HepG2 (cell line): Measurements from ENCODE around the gene IGFL2. TPM values are rescaled to one million over a fixed set of nuclear protein-coding genes. Genes with fewer than 3 reads are reported as not detected.

Experiments
- ATAC-seq: fragments of 200-7000 bp; cut with Tn5 transposase; 3 replicates; pipeline ENCODE4 v1.9.1; 2020; ENCODE audit warnings: mild to moderate bottlenecking, moderate library complexity
- BruUV-seq: library from RNA; stranded (reverse); fragments of 400-500 nt; replicated peaks from 2 replicates; lab custom pipeline; 2021; lab: Mats Ljungman, UMichigan
- CTCF ChIA-PET: fragments of 300-600 bp; formaldehyde crosslinking; extraction: SDS; loops from one replicate; lab custom pipeline; 2021; ENCODE audit warnings: low total read pairs, inconsistent platforms, low intra/inter-chr PET ratio; lab: Yijun Ruan, JAX
- POLR2A ChIA-PET: fragments of 350-600 bp; sonication (Branson Sonifier 250); formaldehyde crosslinking; loops from one replicate; lab custom pipeline; 2020; ENCODE audit warnings: antibody characterized with exemption, inconsistent platforms; lab: Yijun Ruan, JAX
- DNase-seq: peaks from one replicate; pipeline ENCODE4 v3.0.0-alpha.2; 2015; ENCODE audit warnings: low spot score
- FAIRE-seq: peaks from 3 replicates; lab custom pipeline; 2011; peaks lifted over from hg19 to GRCh38; lab: Jason Lieb, UNC
- H2AFZ ChIP-seq: one replicate; pipeline ENCODE4 v1.6.1; 2011; ENCODE audit warnings: low read length, inconsistent platforms
- H3K27ac ChIP-seq: fragments of 300-600 bp; 3 replicates; pipeline ENCODE4 v1.8.0; 2011; ENCODE audit warnings: mixed run types, mild to moderate bottlenecking, mixed read lengths, low read length, inconsistent platforms; ENCODE audit not compliant: insufficient read depth; ENCODE audit errors: extremely low read length
- H3K27me3 ChIP-seq, 2 experiments: fragments of 200-600 bp in 1 of 2; 2 replicates in 1 of 2; 3 replicates in 1 of 2; pipeline versions ENCODE4 v1.6.0 to v1.8.0; 2011; ENCODE audit warnings: low read length in 2 of 2, mild to moderate bottlenecking in 2 of 2, moderate library complexity in 2 of 2, inconsistent platforms in 1 of 2; ENCODE audit not compliant: insufficient read depth in 2 of 2, control insufficient read depth in 1 of 2
- H3K36me3 ChIP-seq, 2 experiments: fragments of 200-600 bp in 1 of 2; replicated peaks in 1 of 2; 2 replicates in 1 of 2; 3 replicates in 1 of 2; pipeline versions ENCODE4 v1.5.1 to v1.8.0; 2011; ENCODE audit warnings: low read length in 2 of 2, inconsistent platforms in 1 of 2; ENCODE audit not compliant: insufficient read depth in 2 of 2, control insufficient read depth in 1 of 2
- H3K4me1 ChIP-seq: 2 replicates; pipeline ENCODE4 v1.5.1; 2012; ENCODE audit warnings: low read length, inconsistent platforms; ENCODE audit not compliant: insufficient read depth
- H3K4me2 ChIP-seq: 2 replicates; pipeline ENCODE4 v1.6.0; 2011; ENCODE audit warnings: low read depth, low read length, inconsistent platforms
- H3K4me3 ChIP-seq, 3 experiments: fragments of 200-600 bp in 1 of 3; sonication (generic), shearing (Covaris generic) in 1 of 3; replicated peaks in 1 of 3; 2 replicates each; pipeline ENCODE4 v1.5.1; 2011 to 2016; ENCODE audit warnings: low read length in 3 of 3, inconsistent platforms in 2 of 3, low read depth in 2 of 3, mild to moderate bottlenecking in 2 of 3, control low read depth in 1 of 3, mixed read lengths in 1 of 3; ENCODE audit not compliant: insufficient read depth in 1 of 3
- H3K79me2 ChIP-seq: one replicate; pipeline ENCODE4 v1.6.1; 2011; ENCODE audit warnings: low read length, inconsistent platforms; ENCODE audit not compliant: insufficient read depth
- H3K9ac ChIP-seq: 2 replicates; pipeline ENCODE4 v1.6.0; 2011; ENCODE audit warnings: mild to moderate bottlenecking, low read depth, low read length, inconsistent platforms; ENCODE audit not compliant: insufficient read depth
- H3K9me3 ChIP-seq: 2 replicates; pipeline ENCODE4 v1.5.1; 2012; ENCODE audit warnings: mild to moderate bottlenecking, low read length
- H4K20me1 ChIP-seq: 2 replicates; pipeline ENCODE4 v1.6.0; 2011; ENCODE audit warnings: inconsistent platforms, mild to moderate bottlenecking, low read length, moderate library complexity; ENCODE audit not compliant: insufficient read depth
- CBX1 ChIP-seq: IDR thresholded peaks from one replicate; pipeline ENCODE4 v1.6.1; 2016; ENCODE audit warnings: antibody characterized with exemption, low read depth
- CBX5 ChIP-seq: sonication (generic); formaldehyde crosslinking; IDR thresholded peaks from 2 replicates; pipeline ENCODE4 v1.4.0; 2020; ENCODE audit warnings: missing genetic modification reagents, borderline replicate concordance
- GTF3A ChIP-seq: sonication (generic); formaldehyde crosslinking; conservative IDR thresholded peaks from 2 replicates; pipeline ENCODE4 v1.4.0; 2020; ENCODE audit warnings: mild to moderate bottlenecking, missing genetic modification reagents
- HMGXB4 ChIP-seq, 2 experiments: sonication (generic) in 1 of 2; formaldehyde crosslinking in 1 of 2; IDR thresholded peaks; 2 replicates each; pipeline versions ENCODE4 v1.4.0 to v1.6.1; 2018 to 2020; ENCODE audit warnings: missing genetic modification reagents in 2 of 2, borderline replicate concordance in 1 of 2, low read depth in 1 of 2, mild to moderate bottlenecking in 1 of 2, missing biosample characterization in 1 of 2
- MIER2 ChIP-seq: IDR thresholded peaks from 2 replicates; pipeline ENCODE4 v1.6.1; 2016; ENCODE audit warnings: missing biosample characterization, missing genetic modification reagents
- MTF1 ChIP-seq: sonication (generic); formaldehyde crosslinking; IDR thresholded peaks from 2 replicates; pipeline ENCODE4 v1.5.0; 2020; ENCODE audit warnings: missing genetic modification reagents
- NFKBIZ ChIP-seq: IDR thresholded peaks from 2 replicates; pipeline ENCODE4 v1.6.1; 2018; ENCODE audit warnings: missing genetic modification reagents, missing compliant biosample characterization
- POGK ChIP-seq: sonication (generic); formaldehyde crosslinking; conservative IDR thresholded peaks from 2 replicates; pipeline ENCODE4 v1.8.0; 2022; ENCODE audit warnings: mild to moderate bottlenecking, moderate library complexity, missing genetic modification reagents
- RELA ChIP-seq: sonication (generic); formaldehyde crosslinking; IDR thresholded peaks from 2 replicates; pipeline ENCODE4 v1.4.0; 2020; ENCODE audit warnings: missing genetic modification reagents
- STAT5B ChIP-seq: sonication (generic); formaldehyde crosslinking; IDR thresholded peaks from 2 replicates; pipeline ENCODE4 v1.4.0; 2020; ENCODE audit warnings: missing genetic modification reagents
- TRIM22 ChIP-seq: fragments of 450-650 bp; IDR thresholded peaks from 2 replicates; pipeline ENCODE4 v1.6.1; 2017
- ZNF749 ChIP-seq: sonication (generic); formaldehyde crosslinking; IDR thresholded peaks from 2 replicates; pipeline ENCODE4 v1.8.0; 2022; ENCODE audit warnings: mild to moderate bottlenecking, missing genetic modification reagents, moderate library complexity, borderline replicate concordance
- ZNF773 ChIP-seq: sonication (generic); formaldehyde crosslinking; IDR thresholded peaks from 2 replicates; pipeline ENCODE4 v1.4.0; 2020; ENCODE audit warnings: missing genetic modification reagents, borderline replicate concordance
- WGBS: methylation state at CpG from one replicate; pipeline ENCODE4 v1.1.6; 2017; ENCODE audit warnings: low lambda C conversion rate; 5-methylcytosine and 5-hydroxymethylcytosine counted together
- in situ Hi-C: cut with HindIII; loops from 2 replicates; pipeline ENCODE4 v1.10.0; 2017; ENCODE audit warnings: low pct_unique_long_range_greater_than_20kb; ENCODE audit not compliant: extremely low pct_ligation_motif_present
- intact Hi-C: fragments of 100-400 bp; cut with micrococcal nuclease; formaldehyde crosslinking; loops from one replicate; pipeline ENCODE4 v1.10.0; 2022; ENCODE audit not compliant: unreplicated experiment
- polyA plus RNA-seq, 8 experiments: library from polyadenylated mRNA; depleted of rRNA in 3 of 8; stranded (reverse) in 7 of 8; unstranded in 1 of 8; fragments of >200 nt; fragmentation: Illumina TruSeq in 4 of 8; extraction: Trizol in 4 of 8; gene quantifications; 2 replicates each; pipeline versions ENCODE4 v1.2.1 to v1.2.3, GENCODE V29; 2011 to 2016; ENCODE audit warnings: low read depth in 4 of 8, missing spikeins in 1 of 8, mixed read lengths in 1 of 8; ENCODE audit not compliant: insufficient read depth in 1 of 8
- total RNA-seq, 5 experiments: library from RNA; depleted of rRNA; stranded (reverse); fragments of >200 nt; fragmentation: Illumina TruSeq; extraction: Trizol; gene quantifications; 2 replicates each; pipeline ENCODE4 v1.2.3, GENCODE V29; 2016; ENCODE audit warnings: low read depth in 1 of 5

Gene IGFL2
- total and polyA plus RNA-seq, 2 of the 13 experiments (the other 11 are each of a cell fraction or from before 2014, with no cell fraction given), result not detected

DNA sequence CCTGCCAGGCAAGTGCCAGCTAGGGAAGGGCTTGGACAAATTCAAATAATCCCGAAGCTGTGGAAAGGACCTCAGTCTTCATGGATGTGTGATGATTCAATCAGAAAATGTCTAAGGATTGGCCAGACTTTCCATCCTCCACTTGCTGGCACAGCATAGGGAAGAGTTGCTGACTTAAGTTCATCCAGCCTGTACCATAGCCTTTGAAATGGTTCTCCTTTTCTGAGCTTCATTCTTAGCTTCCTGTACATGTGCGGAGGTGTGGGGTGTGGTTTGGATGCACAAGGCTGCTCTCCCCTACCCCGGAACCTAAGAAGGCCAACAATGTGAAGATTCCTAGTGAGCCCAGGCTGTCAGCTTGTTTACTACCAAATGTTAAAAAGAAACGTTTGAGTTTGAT lies 22.6 kb upstream of the IGFL2 start (continued):
- TF ChIP-seq MIER2 (CRISPR knock-in tag) (no peak), NFKBIZ (CRISPR knock-in tag) (no peak), HMGXB4 (CRISPR knock-in tag; IDR thresholded peaks at IDR 0.05; ENCODE audit: borderline replicate concordance in 1 of 2, low read depth in 1 of 2) (no peak), RELA (CRISPR knock-in tag) (no peak), ZNF773 (CRISPR knock-in tag) (no peak)

DNA sequence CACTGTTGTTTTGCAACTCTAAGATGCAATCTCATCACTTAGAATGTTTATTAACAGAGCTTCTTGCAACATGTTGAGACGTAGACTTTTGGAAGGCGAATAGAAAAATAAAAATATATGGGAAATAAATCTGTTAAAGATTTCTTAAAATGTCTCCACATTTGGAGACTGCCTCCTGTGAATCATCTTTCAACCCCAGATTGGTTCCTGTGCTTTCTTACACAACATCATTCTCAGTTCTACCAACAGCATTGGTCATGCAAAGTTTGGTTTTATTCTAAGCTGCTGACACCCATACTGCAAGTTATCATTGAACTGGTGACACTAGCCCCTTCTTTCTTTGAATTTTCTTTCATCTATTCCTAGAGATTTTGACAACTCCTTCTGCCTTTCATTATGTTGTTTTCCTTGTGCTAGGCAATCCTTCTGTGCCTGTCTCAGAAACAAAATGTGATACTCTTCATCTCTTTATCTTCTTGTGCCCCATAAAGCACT lies 21.9 kb upstream of the IGFL2 start:
- Histone ChIP-seq H3K9ac (no peak overlapping the region), H3K9me3 (no peaks in the 10 kb centered on the region), H4K20me1 (no peaks in the 10 kb centered on the region), H3K27me3 (peaks cover 0 to 11% of the 10 kb centered on the region in 2 experiments; a peak in 2 of 5 replicates), H3K4me3 (no peak overlapping the region), H3K36me3 (no peaks in the 10 kb centered on the region), H3K4me2 (no peak overlapping the region), H3K27ac (no peak overlapping the region), H2AFZ (no peak overlapping the region), H3K79me2 (no peaks in the 10 kb centered on the region), H3K4me1 (no peaks in the 10 kb centered on the region)
- BruUV-seq, result no TSS peak
- ATAC-seq (no peak), DNase-seq (no peak), FAIRE-seq (no peak)
- ChIA-PET CTCF (no interaction called here), POLR2A (no interaction called here)
- in situ Hi-C loops (no loop called here), intact Hi-C loops (no loop called here)
- WGBS, result 31% methylated on average over 2 of the region's 2 CpGs
- TF ChIP-seq CBX1 (no peak), MTF1 (no peak), STAT5B (CRISPR knock-in tag) (no peak), CBX5 (CRISPR knock-in tag) (no peak), TRIM22 (no peak), ZNF749 (CRISPR knock-in tag) (no peak), POGK (CRISPR knock-in tag) (no peak), GTF3A (CRISPR knock-in tag) (no peak)
